Activated naive CD4-positive, alpha-beta T cell treated with anti-CD3 and anti-CD28 coated beads, Interleukin-2, amount 10 ng/mL, durations not matched to agents 7 days and 5 days (primary cell): ENCODE measurements around the gene DMRTB1.
"Not testable (repeated sequence)": the region's sequence is repeated elsewhere in the genome, so short reads cannot be mapped to it uniquely, and the experiment has no call there.

Source experiments
- CTCF ChIA-PET: fragments of 350-600 bp; sonication (Branson Sonifier 250); formaldehyde crosslinking; loops from one replicate; lab custom pipeline; 2021; ENCODE audit warnings: antibody characterized with exemption; lab: Charles Lee
- DNase-seq: peaks from one replicate; pipeline ENCODE4 v3.0.0-alpha.2; 2020
- H3K27ac Mint-ChIP-seq: one replicate; pipeline ENCODE4 v1.8.0; 2021; ENCODE audit warnings: mild to moderate bottlenecking, moderate library complexity, mixed read lengths
- H3K27me3 Mint-ChIP-seq: one replicate; pipeline ENCODE4 v1.8.0; 2021; ENCODE audit warnings: mild to moderate bottlenecking, mixed read lengths
- H3K36me3 Mint-ChIP-seq: one replicate; pipeline ENCODE4 v1.8.0; 2021; ENCODE audit warnings: mixed read lengths
- H3K4me1 Mint-ChIP-seq: one replicate; pipeline ENCODE4 v1.8.0; 2021; ENCODE audit warnings: mixed read lengths
- H3K4me3 Mint-ChIP-seq: one replicate; pipeline ENCODE4 v1.8.0; 2021; ENCODE audit warnings: mild to moderate bottlenecking, moderate library complexity, mixed read lengths
- H3K9me3 Mint-ChIP-seq: one replicate; pipeline ENCODE4 v1.8.0; 2021; ENCODE audit warnings: mixed read lengths

The DMRTB1 gene

DNA sequence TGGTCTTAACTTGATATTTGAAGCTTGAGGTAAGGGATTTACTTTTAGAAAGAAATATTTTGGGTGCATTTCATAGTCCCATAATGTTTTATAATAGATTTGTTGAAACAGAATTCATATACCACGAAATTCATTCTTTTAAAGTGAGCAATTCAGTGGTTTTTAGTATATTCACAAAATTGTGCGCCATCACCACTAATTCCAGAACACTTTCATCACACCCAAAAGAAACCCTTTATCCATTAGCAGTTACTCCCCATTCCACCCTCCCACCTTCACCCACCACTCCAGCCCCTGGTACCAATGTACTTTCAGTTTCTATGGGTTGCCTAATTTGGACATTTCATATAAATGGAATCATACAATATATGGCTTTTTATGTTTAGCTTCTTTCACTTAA is 38.9 kb upstream of the DMRTB1 start:
- Mint-ChIP-seq H3K27me3 (peaks cover 36% of the 10 kb centered on the region), H3K36me3 (no peaks in the 10 kb centered on the region), H3K4me3 (no peak overlapping the region), H3K9me3 (peaks cover 4% of the 10 kb centered on the region), H3K27ac (no peak overlapping the region), H3K4me1 (peaks cover 9% of the 10 kb centered on the region)
- CTCF ChIA-PET: interaction anchor here (0.7 kb wide), 1 partner anchor 167 kb away, joined by 3 read pairs; no protein-coding TSS in a partner anchor
- DNase-seq: no peak

- CTCF ChIA-PET: no interaction called here
- no peak overlapping the region for H3K4me3 Mint-ChIP-seq
- H3K27me3 Mint-ChIP-seq: peaks cover 41% of the 10 kb centered on the region
- peaks cover 9% of the 10 kb centered on the region for H3K4me1 Mint-ChIP-seq
- no peak for DNase-seq
- H3K9me3 Mint-ChIP-seq: peaks cover 4% of the 10 kb centered on the region
- no peak overlapping the region for H3K27ac Mint-ChIP-seq
- no peaks in the 10 kb centered on the region for H3K36me3 Mint-ChIP-seq
Measured at GRCh38 chr1:53421208-53421607, 38.0 kb upstream of the DMRTB1 start.

- DNase-seq: no peak
- Mint-ChIP-seq H3K27ac (no peak overlapping the region), H3K36me3 (no peaks in the 10 kb centered on the region), H3K27me3 (peaks cover 30% of the 10 kb centered on the region), H3K9me3 (no peaks in the 10 kb centered on the region), H3K4me3 (no peak overlapping the region), H3K4me1 (peaks cover 6% of the 10 kb centered on the region)
- CTCF ChIA-PET: no interaction called here
Measured at GRCh38 chr1:53430261-53430660, 28.9 kb upstream of the DMRTB1 start.

DNA sequence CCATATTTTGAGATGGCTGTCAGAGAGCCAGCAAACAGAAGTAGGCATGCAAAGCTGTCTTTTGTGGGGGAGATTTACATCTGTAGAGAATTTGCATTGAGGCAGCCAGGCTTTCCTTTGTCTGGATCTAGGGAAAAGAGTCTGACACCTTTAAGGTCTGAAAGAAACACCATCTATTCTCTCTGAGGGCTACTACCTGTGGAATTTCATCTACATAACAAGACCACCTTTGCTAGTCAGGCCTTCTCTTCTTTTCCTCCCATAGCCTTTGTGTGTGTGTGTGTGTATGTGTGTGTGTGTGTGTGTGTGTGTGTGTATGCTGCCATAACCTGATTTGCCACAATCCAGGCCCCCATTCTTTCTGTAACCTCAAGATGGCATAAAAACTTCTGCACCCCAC is 28.4 kb upstream of the DMRTB1 start:
- Mint-ChIP-seq H3K4me3 (no peak overlapping the region), H3K9me3 (no peaks in the 10 kb centered on the region), H3K36me3 (no peaks in the 10 kb centered on the region), H3K27me3 (peaks cover 30% of the 10 kb centered on the region), H3K4me1 (peaks cover 6% of the 10 kb centered on the region), H3K27ac (no peak overlapping the region)
- CTCF ChIA-PET: no interaction called here
- no peak for DNase-seq

DNA sequence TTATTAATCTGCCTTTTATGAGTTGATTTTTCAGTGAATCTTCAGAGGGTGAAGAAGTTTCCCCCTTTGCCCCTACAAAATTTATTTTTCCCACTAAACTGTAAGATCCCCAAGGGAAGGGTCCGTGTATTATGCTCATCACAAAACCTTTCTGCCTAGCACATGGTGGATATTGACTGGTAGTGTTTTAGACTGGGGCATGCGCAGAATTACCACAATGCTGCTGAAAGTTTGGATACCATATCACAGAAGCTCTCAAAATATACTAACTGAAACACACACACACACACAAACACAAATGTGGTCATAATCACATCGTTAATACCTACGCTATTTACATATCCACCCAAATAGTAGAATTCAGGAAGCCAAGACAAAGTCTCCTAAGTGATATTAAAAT is 28.0 kb upstream of the DMRTB1 start:
- H3K4me1 Mint-ChIP-seq: peaks cover 6% of the 10 kb centered on the region
- H3K9me3 Mint-ChIP-seq: no peaks in the 10 kb centered on the region
- no peak overlapping the region for H3K4me3 Mint-ChIP-seq
- CTCF ChIA-PET: interaction anchor here (1.4 kb wide), 1 partner anchor 153 kb away, joined by 3 read pairs; no protein-coding TSS in a partner anchor
- peaks cover 30% of the 10 kb centered on the region for H3K27me3 Mint-ChIP-seq
- H3K27ac Mint-ChIP-seq: no peak overlapping the region
- DNase-seq: no peak
- no peaks in the 10 kb centered on the region for H3K36me3 Mint-ChIP-seq

- Mint-ChIP-seq H3K4me1 (peaks cover 6% of the 10 kb centered on the region), H3K27me3 (peaks cover 34% of the 10 kb centered on the region), H3K9me3 (no peaks in the 10 kb centered on the region), H3K36me3 (no peaks in the 10 kb centered on the region), H3K27ac (no peak overlapping the region), H3K4me3 (no peak overlapping the region)
- DNase-seq: no peak
- CTCF ChIA-PET: interaction anchor here (1.4 kb wide), 1 partner anchor 154 kb away, joined by 3 read pairs; no protein-coding TSS in a partner anchor
Measured at GRCh38 chr1:53431805-53432565, 27.2 kb upstream of the DMRTB1 start.

DNA sequence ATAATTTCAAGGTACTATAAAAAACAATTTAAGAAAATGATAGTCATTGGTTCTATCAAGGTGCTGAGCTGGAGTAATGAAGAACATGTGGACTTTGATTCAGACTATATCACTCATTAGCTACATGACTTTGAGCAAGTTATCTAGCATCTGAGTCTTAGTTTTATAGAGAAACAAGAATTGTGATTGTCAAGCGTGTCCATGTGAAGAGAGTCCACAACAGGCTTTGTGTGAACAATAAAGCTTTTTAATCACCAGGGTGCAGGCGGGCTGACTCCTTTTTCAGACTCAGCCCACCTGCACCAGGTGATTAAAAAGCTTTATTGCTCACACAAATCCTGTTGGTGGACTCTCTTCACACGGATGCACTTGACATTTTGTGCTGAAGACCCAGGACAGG is 26.6 kb upstream of the DMRTB1 start:
- no peak overlapping the region for H3K27ac Mint-ChIP-seq
- peaks cover 6% of the 10 kb centered on the region for H3K4me1 Mint-ChIP-seq
- peaks cover 34% of the 10 kb centered on the region for H3K27me3 Mint-ChIP-seq
- CTCF ChIA-PET: interaction anchor here (1.4 kb wide), 1 partner anchor 154 kb away, joined by 3 read pairs; no protein-coding TSS in a partner anchor
- DNase-seq: no peak
- H3K4me3 Mint-ChIP-seq: no peak overlapping the region
- H3K36me3 Mint-ChIP-seq: no peaks in the 10 kb centered on the region
- no peaks in the 10 kb centered on the region for H3K9me3 Mint-ChIP-seq

GRCh38 chr1:53434405-53435007 is 24.7 kb upstream of the DMRTB1 start:
- DNase-seq, H3K27ac Mint-ChIP-seq, CTCF ChIA-PET, H3K9me3 Mint-ChIP-seq, H3K36me3 Mint-ChIP-seq, H3K4me1 Mint-ChIP-seq, H3K4me3 Mint-ChIP-seq: not testable (repeated sequence)
- H3K27me3 Mint-ChIP-seq: peaks cover 39% of the 10 kb centered on the region

DNA sequence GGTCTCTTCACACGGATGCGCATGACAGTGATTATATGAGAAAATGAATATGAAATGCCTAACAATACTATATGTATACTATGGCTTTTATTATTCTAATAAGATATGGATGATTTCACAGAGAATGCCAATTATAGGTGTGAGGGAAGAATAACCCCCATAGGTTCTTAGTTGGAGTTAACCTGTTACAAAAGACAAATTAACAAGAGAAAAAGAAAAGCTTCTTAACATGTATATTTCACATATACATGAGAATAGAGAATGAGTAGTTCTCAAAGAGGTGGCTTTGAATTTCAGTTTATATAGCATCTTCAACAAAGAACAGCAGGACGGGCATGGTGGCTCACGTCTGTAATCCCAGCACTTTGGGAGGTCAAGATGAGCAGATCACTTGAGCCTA is 24.0 kb upstream of the DMRTB1 start:
- no peak for DNase-seq
- peaks cover 6% of the 10 kb centered on the region for H3K4me1 Mint-ChIP-seq
- H3K27ac Mint-ChIP-seq: no peak overlapping the region
- no peaks in the 10 kb centered on the region for H3K36me3 Mint-ChIP-seq
- peaks cover 39% of the 10 kb centered on the region for H3K27me3 Mint-ChIP-seq
- no peaks in the 10 kb centered on the region for H3K9me3 Mint-ChIP-seq
- CTCF ChIA-PET: no interaction called here
- H3K4me3 Mint-ChIP-seq: no peak overlapping the region

GRCh38 chr1:53438427-53439336 is 20.5 kb upstream of the DMRTB1 start:
- Mint-ChIP-seq H3K4me1 (no peaks in the 10 kb centered on the region), H3K4me3 (no peak overlapping the region), H3K9me3 (no peaks in the 10 kb centered on the region), H3K36me3 (no peaks in the 10 kb centered on the region), H3K27ac (no peak overlapping the region), H3K27me3 (peaks cover 30% of the 10 kb centered on the region)
- no peak for DNase-seq
- CTCF ChIA-PET: interaction anchor here (0.9 kb wide), 1 partner anchor 15 kb away, joined by 3 read pairs; no protein-coding TSS in a partner anchor

GRCh38 chr1:53439337-53440207 is 19.6 kb upstream of the DMRTB1 start:
- DNase-seq: no peak
- Mint-ChIP-seq H3K4me3 (no peak overlapping the region), H3K9me3 (no peaks in the 10 kb centered on the region), H3K27me3 (peaks cover 21% of the 10 kb centered on the region), H3K4me1 (no peaks in the 10 kb centered on the region), H3K27ac (no peak overlapping the region), H3K36me3 (no peaks in the 10 kb centered on the region)
- CTCF ChIA-PET: interaction anchor here (0.9 kb wide), 1 partner anchor 16 kb away, joined by 3 read pairs; no protein-coding TSS in a partner anchor

- CTCF ChIA-PET: interaction anchor here (0.7 kb wide), 1 partner anchor 173 kb away, joined by 3 read pairs; no protein-coding TSS in a partner anchor
Measured at GRCh38 chr1:53440633-53441032, 18.6 kb upstream of the DMRTB1 start.

DNA sequence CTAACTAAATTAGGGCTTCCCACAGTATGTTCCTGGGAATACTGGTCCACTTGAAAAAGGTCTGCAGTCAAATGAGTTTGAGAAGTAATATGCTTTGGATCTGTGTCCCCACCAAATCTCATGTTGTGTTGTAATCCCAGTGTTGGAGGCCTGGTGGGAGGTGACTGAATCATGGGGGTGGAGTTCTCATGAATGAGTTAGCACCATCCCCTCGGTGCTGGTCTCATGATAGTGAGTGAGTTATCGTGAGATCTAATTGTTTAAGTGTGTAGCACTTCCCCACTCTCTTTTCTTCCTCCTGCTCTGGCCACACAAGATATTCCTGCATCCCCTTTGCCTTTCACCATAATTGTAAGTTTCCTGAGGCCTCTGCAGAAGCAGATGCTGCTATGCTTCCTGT is 16.9 kb upstream of the DMRTB1 start:
- no peak for DNase-seq
- CTCF ChIA-PET: interaction anchor here (1.2 kb wide), 1 partner anchor 8 kb away, joined by 3 read pairs; no protein-coding TSS in a partner anchor
- Mint-ChIP-seq H3K4me1 (no peaks in the 10 kb centered on the region), H3K36me3 (no peaks in the 10 kb centered on the region), H3K9me3 (no peaks in the 10 kb centered on the region), H3K4me3 (no peak overlapping the region), H3K27me3 (peaks cover 5% of the 10 kb centered on the region), H3K27ac (no peak overlapping the region)

More at GRCh38 chr1:53440633-53441032, 18.6 kb upstream of the DMRTB1 start:
- H3K27me3 Mint-ChIP-seq: peaks cover 11% of the 10 kb centered on the region
- H3K9me3 Mint-ChIP-seq: no peaks in the 10 kb centered on the region
- H3K27ac Mint-ChIP-seq: no peak overlapping the region
- H3K36me3 Mint-ChIP-seq: no peaks in the 10 kb centered on the region
- DNase-seq: no peak
- H3K4me1 Mint-ChIP-seq: no peaks in the 10 kb centered on the region
- H3K4me3 Mint-ChIP-seq: no peak overlapping the region
